Effector memory CD4-positive, alpha-beta T cell (primary cell): ENCODE data around the gene SEC11A.
"Not testable (repeated sequence)": the region's sequence is repeated elsewhere in the genome, so short reads cannot be mapped to it uniquely, and the experiment has no call there.

Experiments used
- DNase-seq, 3 donors: peaks; one replicate each; pipeline ENCODE4 v3.0.0-alpha.2; 2020
- H3K27ac ChIP-seq: 2 replicates; pipeline ENCODE4 v1.7.0; 2013; ENCODE audit warnings: mild to moderate bottlenecking, low read length, moderate library complexity; ENCODE audit not compliant: insufficient read depth, poor library complexity, severe bottlenecking
- H3K27me3 ChIP-seq: replicated peaks from 2 replicates; pipeline ENCODE4 v1.7.0; 2013; ENCODE audit warnings: mild to moderate bottlenecking, low read length; ENCODE audit not compliant: insufficient read depth, control insufficient read depth, poor library complexity, severe bottlenecking
- H3K36me3 ChIP-seq: 2 replicates; pipeline ENCODE4 v1.7.0; 2013; ENCODE audit warnings: mild to moderate bottlenecking, low read length, moderate library complexity; ENCODE audit not compliant: control insufficient read depth, insufficient read depth
- H3K4me1 ChIP-seq: 2 replicates; pipeline ENCODE4 v1.7.0; 2013; ENCODE audit warnings: low read length, mild to moderate bottlenecking; ENCODE audit not compliant: control insufficient read depth, insufficient read depth, poor library complexity, severe bottlenecking
- H3K4me3 ChIP-seq: 2 replicates; pipeline ENCODE4 v1.7.0; 2013; ENCODE audit warnings: low read length, low read depth, mild to moderate bottlenecking; ENCODE audit not compliant: insufficient read depth, poor library complexity, severe bottlenecking
- H3K9me3 ChIP-seq: 2 replicates; pipeline ENCODE4 v1.7.0; 2013; ENCODE audit warnings: mild to moderate bottlenecking, low read length, moderate library complexity; ENCODE audit not compliant: control insufficient read depth

SEC11A gene

DNA sequence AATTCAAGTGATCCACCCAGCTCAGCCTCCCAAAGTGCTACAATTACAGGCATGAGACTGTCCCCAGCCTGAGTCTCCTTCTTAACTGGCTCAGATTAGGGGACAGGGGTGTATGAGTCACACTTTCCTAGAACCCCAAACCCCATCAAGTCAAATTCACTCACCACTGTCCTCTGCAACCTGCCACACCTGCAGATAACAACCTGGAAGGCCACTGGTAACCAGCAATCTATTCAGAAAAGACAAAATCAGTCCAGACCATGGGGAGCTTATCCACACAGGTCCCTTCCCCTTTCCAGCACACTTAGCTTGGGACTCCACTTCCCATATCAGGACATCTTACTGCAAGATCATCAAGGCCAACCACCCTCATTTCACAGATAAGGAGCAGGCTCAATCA, 68.2 kb downstream of the SEC11A start:
- peaks cover 71% of the 10 kb centered on the region for H3K36me3 ChIP-seq
- H3K4me3 ChIP-seq = no peak overlapping the region
- H3K27ac ChIP-seq = no peak overlapping the region
- H3K27me3 ChIP-seq = no peaks in the 10 kb centered on the region
- no peak for DNase-seq
- H3K9me3 ChIP-seq = no peaks in the 10 kb centered on the region
- H3K4me1 ChIP-seq = peaks cover under 1% of the 10 kb centered on the region

DNA sequence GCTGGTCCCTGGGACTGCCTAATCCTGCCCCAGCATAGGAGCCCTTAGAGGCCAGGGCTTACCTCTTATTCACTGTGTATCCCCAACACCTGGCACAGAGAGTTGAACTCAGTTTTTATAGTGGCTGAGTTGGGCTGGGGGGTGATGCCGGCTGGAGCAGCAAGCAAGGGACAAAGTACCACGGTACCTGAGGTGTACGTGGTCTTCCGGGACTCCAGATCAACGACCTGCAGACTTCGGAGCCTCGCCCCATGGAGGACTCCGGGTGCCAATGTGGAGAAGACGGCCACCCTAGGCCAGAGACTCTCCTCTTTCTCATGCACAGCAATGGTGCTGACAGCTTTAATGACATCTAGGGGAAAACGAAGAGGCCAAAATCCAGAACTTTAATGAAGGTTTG, 69.9 kb downstream of the SEC11A start:
- Histone ChIP-seq H3K36me3 (peaks cover 70% of the 10 kb centered on the region), H3K27me3 (no peaks in the 10 kb centered on the region), H3K4me1 (no peaks in the 10 kb centered on the region), H3K27ac (no peak overlapping the region), H3K9me3 (no peaks in the 10 kb centered on the region), H3K4me3 (no peak overlapping the region)
- no peak for DNase-seq

- Histone ChIP-seq H3K4me3 (no peak overlapping the region), H3K27ac (no peak overlapping the region), H3K27me3 (no peaks in the 10 kb centered on the region), H3K36me3 (peaks cover 75% of the 10 kb centered on the region), H3K4me1 (no peaks in the 10 kb centered on the region), H3K9me3 (no peaks in the 10 kb centered on the region)
- no peak for DNase-seq
These were observed 70.4 kb downstream of the SEC11A start for GRCh38 chr15:84645496-84645895.

DNA sequence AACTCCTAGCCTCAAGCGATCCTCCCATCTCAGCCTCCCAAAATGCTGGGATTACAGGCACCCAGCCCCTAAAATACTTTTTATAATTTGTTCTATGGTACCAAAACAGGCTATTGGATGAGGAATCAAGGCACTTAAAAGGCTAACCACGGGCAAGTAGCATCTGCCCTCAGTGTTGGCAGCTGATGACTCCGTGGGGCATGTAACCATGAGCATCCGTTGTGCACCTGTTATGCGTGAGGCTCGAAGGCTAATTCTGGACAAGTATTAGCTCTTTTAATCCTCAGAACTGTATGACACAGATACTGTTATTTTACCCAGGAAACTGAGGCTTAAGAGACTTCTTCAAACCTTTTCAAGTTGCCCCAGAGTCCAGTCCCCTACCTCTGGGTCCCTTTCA, 72.1 kb downstream of the SEC11A start:
- no peak for DNase-seq
- no peaks in the 10 kb centered on the region for H3K4me1 ChIP-seq
- peaks cover 82% of the 10 kb centered on the region for H3K36me3 ChIP-seq
- no peaks in the 10 kb centered on the region for H3K9me3 ChIP-seq
- no peak overlapping the region for H3K4me3 ChIP-seq
- no peak overlapping the region for H3K27ac ChIP-seq
- H3K27me3 ChIP-seq = no peaks in the 10 kb centered on the region

DNA sequence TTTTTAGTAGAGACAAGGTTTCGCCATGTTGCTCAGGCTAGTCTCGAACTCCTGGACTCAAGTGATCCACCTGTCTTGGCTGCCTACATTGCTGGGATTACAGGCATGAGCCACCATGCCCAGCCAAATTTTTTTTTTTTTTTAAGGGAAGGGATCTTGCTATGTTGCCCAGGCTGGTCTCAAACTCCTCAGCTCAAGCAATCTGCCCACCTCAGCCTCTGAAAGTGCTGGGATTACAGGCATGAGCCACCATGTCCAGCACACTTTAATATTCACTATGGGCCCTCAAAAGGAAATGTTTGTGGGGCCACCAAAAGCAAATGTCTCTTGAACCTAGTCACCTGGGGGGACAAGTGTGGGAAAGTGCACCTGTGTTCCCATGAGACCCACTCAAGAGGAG, 73.3 kb downstream of the SEC11A start:
- peaks cover 70% of the 10 kb centered on the region for H3K36me3 ChIP-seq
- not testable (repeated sequence) for H3K9me3 ChIP-seq, H3K27me3 ChIP-seq, H3K27ac ChIP-seq, H3K4me1 ChIP-seq, DNase-seq, H3K4me3 ChIP-seq

GRCh38 chr15:84641871-84642270, 74.1 kb downstream of the SEC11A start:
- DNase-seq, H3K27ac ChIP-seq, H3K27me3 ChIP-seq, H3K9me3 ChIP-seq, H3K4me3 ChIP-seq, H3K4me1 ChIP-seq: not testable (repeated sequence)
- H3K36me3 ChIP-seq = peaks cover 63% of the 10 kb centered on the region

GRCh38 chr15:84638103-84638502, 77.8 kb downstream of the SEC11A start:
- no peaks in the 10 kb centered on the region for H3K9me3 ChIP-seq
- H3K4me1 ChIP-seq = peaks cover 15% of the 10 kb centered on the region
- no peak overlapping the region for H3K4me3 ChIP-seq
- no peak overlapping the region for H3K27ac ChIP-seq
- DNase-seq = no peak
- H3K36me3 ChIP-seq = peaks cover 35% of the 10 kb centered on the region
- H3K27me3 ChIP-seq = no peaks in the 10 kb centered on the region

DNA sequence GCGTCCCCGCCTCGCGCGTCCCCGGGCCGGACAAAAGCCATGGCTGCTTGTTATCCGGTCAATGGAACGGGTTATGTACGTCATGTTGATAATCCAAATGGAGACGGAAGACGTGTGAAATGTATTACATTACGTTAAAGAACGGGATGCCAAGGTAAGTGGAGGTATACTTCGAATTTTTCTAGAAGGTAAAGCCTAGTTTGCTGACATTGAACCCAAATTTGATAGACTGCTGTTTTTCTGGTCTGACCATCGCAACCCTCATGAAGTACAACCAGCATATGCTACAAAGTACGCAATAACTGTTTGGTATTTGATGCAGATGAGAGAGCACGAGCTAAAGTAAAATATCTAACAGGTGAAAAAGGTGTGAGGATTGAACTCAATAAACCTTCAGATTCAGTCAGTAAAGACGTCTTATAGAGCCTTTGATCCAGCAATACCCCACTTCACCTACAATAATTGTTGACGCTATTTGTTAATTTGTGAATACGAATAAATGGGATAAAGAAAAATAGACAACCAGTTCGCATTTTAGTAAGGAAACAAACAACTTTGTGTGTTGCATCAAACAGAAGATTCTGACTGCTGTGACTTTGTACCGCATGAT, 81.6 kb downstream of the SEC11A start:
- Histone ChIP-seq H3K27ac (peak overlapping the region; percentile 73), H3K9me3 (no peaks in the 10 kb centered on the region), H3K27me3 (no peaks in the 10 kb centered on the region), H3K36me3 (peaks cover 5% of the 10 kb centered on the region), H3K4me1 (peaks cover 31% of the 10 kb centered on the region), H3K4me3 (peak overlapping the region; percentile 62)
- no peak for DNase-seq

GRCh38 chr15:84633311-84634227, 82.4 kb downstream of the SEC11A start:
- Histone ChIP-seq H3K9me3 (no peaks in the 10 kb centered on the region), H3K4me1 (peaks cover 31% of the 10 kb centered on the region), H3K27ac (peak overlapping the region; percentile 73), H3K36me3 (no peaks in the 10 kb centered on the region), H3K27me3 (no peaks in the 10 kb centered on the region), H3K4me3 (peak overlapping the region; percentile 62)
- peak; percentile 42 to 53 (median 51) for DNase-seq

DNA sequence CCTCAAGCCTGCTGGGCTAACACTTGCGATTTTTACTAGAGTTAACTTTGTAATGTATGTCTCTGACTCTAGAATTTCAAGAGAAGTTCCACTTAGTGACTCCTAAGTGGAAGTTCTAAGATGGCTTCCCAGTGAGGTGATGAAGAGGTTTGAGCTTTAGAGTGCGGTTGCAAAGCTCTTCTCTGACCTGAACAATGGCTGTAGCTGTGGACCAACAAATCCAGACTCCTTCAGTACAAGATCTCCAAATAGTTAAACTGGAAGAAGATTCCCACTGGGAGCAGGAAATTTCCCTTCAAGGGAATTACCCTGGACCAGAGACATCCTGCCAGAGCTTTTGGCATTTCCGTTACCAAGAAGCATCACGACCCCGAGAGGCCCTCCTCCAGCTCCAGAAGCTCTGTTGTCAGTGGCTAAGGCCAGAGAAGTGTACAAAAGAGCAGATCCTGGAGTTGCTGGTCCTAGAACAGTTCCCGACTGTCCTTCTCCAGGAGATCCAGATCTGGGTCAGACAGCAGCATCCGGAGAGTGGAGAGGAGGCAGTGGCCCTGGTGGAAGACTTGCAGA, 84.2 kb downstream of the SEC11A start:
- peak overlapping the region; percentile 64 for H3K4me3 ChIP-seq
- no peaks in the 10 kb centered on the region for H3K36me3 ChIP-seq
- H3K9me3 ChIP-seq = no peaks in the 10 kb centered on the region
- peaks cover 31% of the 10 kb centered on the region for H3K4me1 ChIP-seq
- H3K27ac ChIP-seq = peak overlapping the region; percentile 73
- H3K27me3 ChIP-seq = no peaks in the 10 kb centered on the region
- no peak for DNase-seq
